Spleen (tissue), 7 donors: Measurements from ENCODE around the gene TIMP2.

Experiments used
- CTCF ChIP-seq, 11 experiments: fragments of 200-600 bp in 7 of 11; fragments of 450-650 bp in 4 of 11; sonication (generic) in 4 of 11; IDR thresholded peaks in 8 of 11; conservative IDR thresholded peaks in 3 of 11; 1 replicate in 7 of 11; 2 replicates in 4 of 11; pipeline versions ENCODE4 v1.4.0 to v1.8.0; 2016 to 2021; ENCODE audit warnings: antibody characterized with exemption in 11 of 11, inconsistent platforms in 4 of 11, mild to moderate bottlenecking in 1 of 11
- POLR2A ChIP-seq, 3 donors: fragments of 450-650 bp; IDR thresholded peaks; one replicate each; pipeline ENCODE4 v1.5.1; 2017; ENCODE audit warnings: antibody characterized with exemption in 3 of 3, mild to moderate bottlenecking in 1 of 3
- donor health status: DM: no; HTN: no; CAD: no; lungs with moderate emphysema.
- donor health status: DM: no; HTN: no; CAD: no.
- donor health status: DM: no; HTN: no; CAD: no.

DNA sequence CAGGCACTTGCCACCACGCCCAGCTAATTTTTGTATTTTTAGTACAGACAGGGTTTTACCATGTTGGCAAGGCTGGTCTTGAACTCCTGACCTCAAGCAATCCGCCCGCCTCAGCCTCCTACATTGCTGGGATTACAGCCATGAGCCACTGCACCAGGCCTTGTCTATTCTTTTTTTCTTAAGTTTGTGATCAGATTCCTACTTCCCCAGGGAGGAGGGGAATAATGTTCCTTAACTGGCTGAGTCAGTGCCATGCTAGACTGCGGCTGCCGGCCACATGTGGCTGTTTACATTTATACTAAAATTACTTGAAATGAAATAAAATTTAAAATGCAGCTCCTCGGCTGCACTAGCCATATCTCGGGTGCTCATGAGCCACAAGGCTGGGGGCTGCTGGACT lies 56.8 kb downstream of the TIMP2 start:
- no peak for TF ChIP-seq CTCF (IDR thresholded peaks at IDR 0.05 in 8 of 11, conservative IDR thresholded peaks at IDR 0.05 in 3 of 11)
- no peak for TF ChIP-seq POLR2A (IDR thresholded peaks at IDR 0.05)
